ENCODE measurements around the gene SETX.

DNA sequence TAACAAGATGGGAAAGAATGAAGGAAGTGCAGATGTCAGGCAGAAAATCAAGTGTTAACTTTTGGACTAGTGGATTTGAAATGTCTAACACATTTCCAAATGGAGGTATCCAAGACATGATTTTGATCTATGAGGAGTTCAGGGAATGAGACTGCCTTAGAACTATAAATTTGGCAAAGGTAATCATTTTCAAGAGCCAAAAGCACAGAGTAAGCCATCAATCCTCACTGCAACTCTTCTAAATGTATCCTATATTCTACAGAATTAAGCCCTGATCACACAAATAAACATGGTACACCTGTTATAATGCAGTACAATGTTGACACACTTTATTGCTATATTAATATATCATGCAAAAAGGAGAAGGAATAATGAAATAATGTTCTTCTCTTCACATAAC, 55.6 kb downstream of the SETX start:
- TF ChIP-seq, protein P1, sequence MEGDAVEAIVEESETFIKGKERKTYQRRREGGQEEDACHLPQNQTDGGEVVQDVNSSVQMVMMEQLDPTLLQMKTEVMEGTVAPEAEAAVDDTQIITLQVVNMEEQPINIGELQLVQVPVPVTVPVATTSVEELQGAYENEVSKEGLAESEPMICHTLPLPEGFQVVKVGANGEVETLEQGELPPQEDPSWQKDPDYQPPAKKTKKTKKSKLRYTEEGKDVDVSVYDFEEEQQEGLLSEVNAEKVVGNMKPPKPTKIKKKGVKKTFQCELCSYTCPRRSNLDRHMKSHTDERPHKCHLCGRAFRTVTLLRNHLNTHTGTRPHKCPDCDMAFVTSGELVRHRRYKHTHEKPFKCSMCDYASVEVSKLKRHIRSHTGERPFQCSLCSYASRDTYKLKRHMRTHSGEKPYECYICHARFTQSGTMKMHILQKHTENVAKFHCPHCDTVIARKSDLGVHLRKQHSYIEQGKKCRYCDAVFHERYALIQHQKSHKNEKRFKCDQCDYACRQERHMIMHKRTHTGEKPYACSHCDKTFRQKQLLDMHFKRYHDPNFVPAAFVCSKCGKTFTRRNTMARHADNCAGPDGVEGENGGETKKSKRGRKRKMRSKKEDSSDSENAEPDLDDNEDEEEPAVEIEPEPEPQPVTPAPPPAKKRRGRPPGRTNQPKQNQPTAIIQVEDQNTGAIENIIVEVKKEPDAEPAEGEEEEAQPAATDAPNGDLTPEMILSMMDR (IDR thresholded peaks at IDR 0.05) = no peak
- TF ChIP-seq EZH2 (IDR thresholded peaks at IDR 0.05) = no peak
